HFFc6 (cell line): ENCODE data around the gene ASTN2. TPM values are rescaled to one million over a fixed set of nuclear protein-coding genes. Genes with fewer than 3 reads are reported as not detected.

ENCODE experiments used
- DNase-seq: peaks from one replicate; pipeline ENCODE4 v3.0.0-alpha.2; 2018
- H3K27ac Mint-ChIP-seq: 2 replicates; pipeline ENCODE4 v1.8.0; 2020; ENCODE audit warnings: mild to moderate bottlenecking, mixed read lengths
- H3K27me3 Mint-ChIP-seq: 2 replicates; pipeline ENCODE4 v1.8.0; 2021; ENCODE audit warnings: mild to moderate bottlenecking, moderate library complexity, mixed read lengths; ENCODE audit not compliant: insufficient read depth
- H3K36me3 Mint-ChIP-seq: 2 replicates; pipeline ENCODE4 v1.8.0; 2021; ENCODE audit warnings: low read depth, mixed read lengths
- H3K4me1 Mint-ChIP-seq: 2 replicates; pipeline ENCODE4 v1.8.0; 2020; ENCODE audit warnings: low read depth, mixed read lengths
- H3K4me3 Mint-ChIP-seq: 2 replicates; pipeline ENCODE4 v1.8.0; 2020; ENCODE audit warnings: mild to moderate bottlenecking, moderate library complexity, mixed read lengths
- H3K9me3 Mint-ChIP-seq: 2 replicates; pipeline ENCODE4 v1.8.0; 2020; ENCODE audit warnings: mild to moderate bottlenecking, mixed read lengths
- total RNA-seq, 6 experiments: library from RNA; stranded (reverse); fragmentation: NEBNext Ultra II Directional; extraction: Animal tissue kit (Norgen Biotek cat#: 25700); gene quantifications; 2 replicates in 1 of 6; 3 replicates in 5 of 6; pipeline ENCODE4 v1.2.3, GENCODE V29; 2021
- TF ChIP-seq, protein P1 (sequence below): fragments of 200-600 bp; sonication (generic); IDR thresholded peaks from 2 replicates; pipeline ENCODE4 v1.5.0; 2021; ENCODE audit warnings: antibody characterized with exemption, mild to moderate bottlenecking

ASTN2 gene
- total RNA-seq, 6 experiments from 2014 or later: 7.3 to 9.7 (median 8.3) TPM

DNA sequence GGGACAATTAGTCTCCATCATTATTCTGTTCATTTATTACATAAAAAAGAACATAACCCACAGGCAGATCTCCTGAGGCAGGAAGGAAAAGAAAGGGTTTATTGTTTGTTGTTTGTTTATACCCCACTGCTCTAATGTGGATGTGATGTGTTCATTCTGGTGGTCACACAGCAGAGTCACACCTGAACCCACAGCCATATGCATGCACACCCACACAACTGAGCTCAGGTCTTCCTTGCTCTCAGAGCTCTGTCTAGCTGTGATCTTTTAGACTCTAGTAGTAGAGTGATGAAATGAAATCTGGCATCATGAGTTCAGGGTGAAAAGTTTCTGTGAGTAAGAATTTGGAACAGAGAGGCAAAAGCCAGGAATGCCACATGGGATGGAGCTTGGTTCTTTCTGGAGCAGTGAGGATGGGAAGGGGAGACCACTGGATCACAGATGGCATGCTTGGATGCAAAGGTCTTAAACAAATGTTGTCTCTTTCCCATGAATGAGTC lies 1034.3 kb downstream of the ASTN2 start:
- TF ChIP-seq, protein P1, sequence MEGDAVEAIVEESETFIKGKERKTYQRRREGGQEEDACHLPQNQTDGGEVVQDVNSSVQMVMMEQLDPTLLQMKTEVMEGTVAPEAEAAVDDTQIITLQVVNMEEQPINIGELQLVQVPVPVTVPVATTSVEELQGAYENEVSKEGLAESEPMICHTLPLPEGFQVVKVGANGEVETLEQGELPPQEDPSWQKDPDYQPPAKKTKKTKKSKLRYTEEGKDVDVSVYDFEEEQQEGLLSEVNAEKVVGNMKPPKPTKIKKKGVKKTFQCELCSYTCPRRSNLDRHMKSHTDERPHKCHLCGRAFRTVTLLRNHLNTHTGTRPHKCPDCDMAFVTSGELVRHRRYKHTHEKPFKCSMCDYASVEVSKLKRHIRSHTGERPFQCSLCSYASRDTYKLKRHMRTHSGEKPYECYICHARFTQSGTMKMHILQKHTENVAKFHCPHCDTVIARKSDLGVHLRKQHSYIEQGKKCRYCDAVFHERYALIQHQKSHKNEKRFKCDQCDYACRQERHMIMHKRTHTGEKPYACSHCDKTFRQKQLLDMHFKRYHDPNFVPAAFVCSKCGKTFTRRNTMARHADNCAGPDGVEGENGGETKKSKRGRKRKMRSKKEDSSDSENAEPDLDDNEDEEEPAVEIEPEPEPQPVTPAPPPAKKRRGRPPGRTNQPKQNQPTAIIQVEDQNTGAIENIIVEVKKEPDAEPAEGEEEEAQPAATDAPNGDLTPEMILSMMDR: no peak
- H3K4me3 Mint-ChIP-seq: no peak overlapping the region
- H3K9me3 Mint-ChIP-seq: no peaks in the 10 kb centered on the region
- peaks cover 35% of the 10 kb centered on the region for H3K4me1 Mint-ChIP-seq
- no peak overlapping the region for H3K27ac Mint-ChIP-seq
- H3K27me3 Mint-ChIP-seq: no peaks in the 10 kb centered on the region; the same call in none of the 2 replicates
- DNase-seq: no peak
- H3K36me3 Mint-ChIP-seq: peaks cover 39% of the 10 kb centered on the region

DNA sequence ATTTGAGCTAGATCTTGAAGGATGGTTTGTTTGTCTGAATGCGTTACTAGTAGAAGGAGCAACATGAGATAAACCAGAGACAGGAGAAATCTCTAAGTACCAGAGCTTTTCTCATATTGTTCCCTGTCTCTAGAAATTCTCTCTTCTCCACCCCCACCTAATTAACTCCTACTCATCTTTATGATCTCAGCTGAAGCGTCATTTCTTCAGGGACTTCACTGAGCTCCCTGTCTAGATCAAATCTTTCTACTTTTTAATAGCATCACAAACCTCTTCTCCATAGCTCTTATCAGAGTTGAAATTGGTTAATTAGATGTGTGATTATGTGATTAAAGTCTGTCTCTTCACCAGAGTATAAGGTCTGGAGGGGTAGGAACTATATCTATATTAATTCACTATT lies 1035.0 kb downstream of the ASTN2 start:
- H3K27me3 Mint-ChIP-seq: no peaks in the 10 kb centered on the region; the same call in 1 of the 2 replicates
- H3K4me3 Mint-ChIP-seq: no peak overlapping the region
- H3K27ac Mint-ChIP-seq: no peak overlapping the region
- peaks cover 35% of the 10 kb centered on the region for H3K36me3 Mint-ChIP-seq
- no peaks in the 10 kb centered on the region for H3K9me3 Mint-ChIP-seq
- TF ChIP-seq, protein P1: no peak
- DNase-seq: no peak
- H3K4me1 Mint-ChIP-seq: peaks cover 35% of the 10 kb centered on the region

DNA sequence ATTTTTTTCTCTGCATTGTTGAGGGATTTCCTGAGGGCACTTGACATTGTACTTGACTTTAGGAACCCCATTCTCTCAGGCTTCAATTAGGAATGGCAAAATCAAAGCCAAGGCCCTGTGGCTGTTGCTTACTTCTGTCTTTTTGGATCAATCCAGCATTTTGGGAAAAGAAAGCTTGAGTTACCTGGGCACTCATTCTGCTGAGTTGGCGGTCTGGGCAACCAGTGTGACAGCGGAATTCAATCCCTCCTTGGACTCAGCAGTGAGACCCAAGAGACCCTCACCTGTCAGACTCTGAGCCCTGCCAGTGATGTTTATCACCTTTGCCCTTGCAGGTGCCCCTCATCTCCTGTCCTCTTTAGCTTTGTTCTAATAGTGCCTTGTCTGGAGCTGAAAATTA lies 1036.0 kb downstream of the ASTN2 start:
- Mint-ChIP-seq H3K9me3 (no peaks in the 10 kb centered on the region), H3K27me3 (peaks cover 3% of the 10 kb centered on the region; the same call in 1 of the 2 replicates), H3K36me3 (peaks cover 35% of the 10 kb centered on the region), H3K4me1 (peaks cover 35% of the 10 kb centered on the region), H3K4me3 (no peak overlapping the region), H3K27ac (no peak overlapping the region)
- TF ChIP-seq, protein P1: no peak
- no peak for DNase-seq

DNA sequence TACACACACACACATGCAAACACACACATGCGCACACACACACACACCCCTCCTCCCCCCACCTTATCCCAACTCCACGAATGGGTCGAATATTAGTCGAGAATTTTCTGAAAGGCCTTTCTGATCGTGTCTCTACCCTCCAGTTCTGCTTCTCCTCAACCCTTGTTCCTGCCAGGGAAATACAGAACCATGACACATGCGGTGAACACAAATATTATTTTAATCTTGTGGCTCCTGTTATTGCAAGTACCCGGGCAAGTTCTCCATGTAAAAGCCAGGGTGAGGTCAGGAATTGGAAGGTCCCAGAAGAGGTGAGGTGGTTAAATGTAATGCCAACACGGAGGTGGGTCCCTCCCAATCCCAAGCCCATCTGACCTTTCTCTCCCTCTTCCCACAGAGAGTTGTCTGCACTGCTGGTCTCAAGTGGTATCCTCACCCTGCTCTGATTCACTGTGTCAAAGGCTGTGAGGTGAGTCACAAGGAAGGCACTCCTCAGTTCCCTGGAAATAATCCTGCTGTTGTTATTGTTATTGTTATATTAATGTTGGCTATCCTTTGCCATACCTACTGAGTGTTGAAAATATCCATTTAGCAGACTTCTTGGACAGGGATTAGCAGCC lies 1037.6 kb downstream of the ASTN2 start:
- Mint-ChIP-seq H3K27me3 (peaks cover 3% of the 10 kb centered on the region; the same call in 1 of the 2 replicates), H3K9me3 (no peaks in the 10 kb centered on the region), H3K4me1 (peaks cover 20% of the 10 kb centered on the region), H3K27ac (peak overlapping the region; percentile 80), H3K36me3 (peaks cover 35% of the 10 kb centered on the region), H3K4me3 (peak overlapping the region; percentile 14; the same call in 1 of the 2 replicates)
- peak; percentile 68 for DNase-seq
- TF ChIP-seq, protein P1: no peak
